Keratinocyte (primary cell): ENCODE results near the gene CEBPZOS. TPM values are rescaled to one million over a fixed set of nuclear protein-coding genes. Genes with fewer than 3 reads are reported as not detected.
"Not testable (repeated sequence)": the region's sequence is repeated elsewhere in the genome, so short reads cannot be mapped to it uniquely, and the experiment has no call there.

Experiments used
- DNase-seq: peaks from one replicate; pipeline ENCODE4 v3.0.0-alpha.2; 2011; ENCODE audit warnings: low read depth, missing footprints, low spot score
- FAIRE-seq: peaks from 2 replicates; lab custom pipeline; 2011; peaks lifted over from hg19 to GRCh38; lab: Jason Lieb, UNC
- H2AFZ ChIP-seq: 2 replicates; pipeline ENCODE4 v1.6.0; 2012; ENCODE audit warnings: low read length, control low read depth, inconsistent platforms; ENCODE audit not compliant: control insufficient read depth
- H3K27ac ChIP-seq: 2 replicates; pipeline ENCODE4 v1.5.1; 2011; ENCODE audit warnings: low read length; ENCODE audit not compliant: control insufficient read depth, insufficient read depth
- H3K27me3 ChIP-seq: 3 replicates; pipeline ENCODE4 v1.6.0; 2011; ENCODE audit warnings: low read length; ENCODE audit not compliant: control insufficient read depth, insufficient read depth; ENCODE audit errors: extremely low read depth
- H3K36me3 ChIP-seq, 2 experiments: 2 replicates in 1 of 2; 3 replicates in 1 of 2; pipeline ENCODE4 v1.5.1; 2011; ENCODE audit warnings: low read length in 2 of 2, mild to moderate bottlenecking in 1 of 2; ENCODE audit not compliant: control insufficient read depth in 2 of 2, insufficient read depth in 2 of 2; ENCODE audit errors: extremely low read depth in 1 of 2
- H3K4me1 ChIP-seq: 3 replicates; pipeline ENCODE4 v1.5.1; 2011; ENCODE audit warnings: low read length; ENCODE audit not compliant: control insufficient read depth, insufficient read depth; ENCODE audit errors: extremely low read depth
- H3K4me2 ChIP-seq: 3 replicates; pipeline ENCODE4 v1.6.0; 2011; ENCODE audit warnings: low read depth, low read length; ENCODE audit not compliant: control insufficient read depth, insufficient read depth; ENCODE audit errors: extremely low read depth
- H3K4me3 ChIP-seq, 3 experiments: fragments of 200-600 bp in 1 of 3; sonication (generic) in 1 of 3; 2 replicates in 2 of 3; 3 replicates in 1 of 3; pipeline ENCODE4 v1.5.1; 2011 to 2016; ENCODE audit warnings: low read length in 3 of 3, mild to moderate bottlenecking in 3 of 3, control low read depth in 2 of 3, inconsistent platforms in 1 of 3, low read depth in 1 of 3, mixed read lengths in 1 of 3, mixed run types in 1 of 3, moderate library complexity in 1 of 3; ENCODE audit not compliant: control insufficient read depth in 2 of 3, insufficient read depth in 2 of 3; ENCODE audit errors: extremely low read depth in 1 of 3
- H3K79me2 ChIP-seq: 2 replicates; pipeline ENCODE4 v1.6.0; 2012; ENCODE audit warnings: low read length; ENCODE audit not compliant: control insufficient read depth, insufficient read depth
- H3K9ac ChIP-seq: 3 replicates; pipeline ENCODE4 v1.6.0; 2011; ENCODE audit warnings: low read length; ENCODE audit not compliant: control insufficient read depth, insufficient read depth; ENCODE audit errors: extremely low read depth
- H3K9me1 ChIP-seq: 3 replicates; pipeline ENCODE4 v1.6.0; 2011; ENCODE audit warnings: low read length; ENCODE audit not compliant: control insufficient read depth, insufficient read depth; ENCODE audit errors: extremely low read depth
- H3K9me3 ChIP-seq: 2 replicates; pipeline ENCODE4 v1.5.1; 2012; ENCODE audit warnings: low read depth, low read length; ENCODE audit not compliant: control insufficient read depth
- H4K20me1 ChIP-seq: 3 replicates; pipeline ENCODE4 v1.6.0; 2011; ENCODE audit warnings: low read length; ENCODE audit not compliant: control insufficient read depth, insufficient read depth; ENCODE audit errors: extremely low read depth
- EZH2 ChIP-seq: IDR thresholded peaks from one replicate; pipeline ENCODE4 v1.6.1; 2012; ENCODE audit warnings: inconsistent platforms, mild to moderate bottlenecking, low read length, moderate library complexity
- dilution Hi-C: fragments of 300-500 bp; cut with MboI; formaldehyde crosslinking; loops from one replicate; pipeline ENCODE4 v1.7.0; 2020; ENCODE audit warnings: low sequenced_read_pairs; ENCODE audit not compliant: extremely low pct_ligation_motif_present
- polyA plus RNA-seq, 5 experiments: library from polyadenylated mRNA; depleted of rRNA in 3 of 5; stranded (reverse) in 3 of 5; stranded (forward) in 1 of 5; unstranded in 1 of 5; fragments of >200 nt; gene quantifications; 1 replicate in 1 of 5; 2 replicates in 3 of 5; 3 replicates in 1 of 5; pipeline versions ENCODE4 v1.2.1 to v1.2.3, GENCODE V29; 2011 to 2012; ENCODE audit warnings: missing spikeins in 2 of 5, low read depth in 1 of 5, low replicate concordance in 1 of 5
- TF ChIP-seq, protein P1 (sequence below), 3 experiments: IDR thresholded peaks in 1 of 3; conservative IDR thresholded peaks in 1 of 3; optimal IDR thresholded peaks in 1 of 3; 2 replicates in 2 of 3; 3 replicates in 1 of 3; pipeline versions ENCODE3 to v1.5.1; 2011; ENCODE audit warnings: low read length in 3 of 3, mild to moderate bottlenecking in 3 of 3, moderate library complexity in 2 of 3, control low read depth in 1 of 3, inconsistent platforms in 1 of 3; ENCODE audit not compliant: insufficient read depth in 2 of 3; ENCODE audit errors: extremely low read depth in 1 of 3

CEBPZOS gene
- polyA plus RNA-seq, 1 donor (not counting 4 experiments of a cell fraction or from before 2014, with no cell fraction given) = 42.9 TPM

DNA sequence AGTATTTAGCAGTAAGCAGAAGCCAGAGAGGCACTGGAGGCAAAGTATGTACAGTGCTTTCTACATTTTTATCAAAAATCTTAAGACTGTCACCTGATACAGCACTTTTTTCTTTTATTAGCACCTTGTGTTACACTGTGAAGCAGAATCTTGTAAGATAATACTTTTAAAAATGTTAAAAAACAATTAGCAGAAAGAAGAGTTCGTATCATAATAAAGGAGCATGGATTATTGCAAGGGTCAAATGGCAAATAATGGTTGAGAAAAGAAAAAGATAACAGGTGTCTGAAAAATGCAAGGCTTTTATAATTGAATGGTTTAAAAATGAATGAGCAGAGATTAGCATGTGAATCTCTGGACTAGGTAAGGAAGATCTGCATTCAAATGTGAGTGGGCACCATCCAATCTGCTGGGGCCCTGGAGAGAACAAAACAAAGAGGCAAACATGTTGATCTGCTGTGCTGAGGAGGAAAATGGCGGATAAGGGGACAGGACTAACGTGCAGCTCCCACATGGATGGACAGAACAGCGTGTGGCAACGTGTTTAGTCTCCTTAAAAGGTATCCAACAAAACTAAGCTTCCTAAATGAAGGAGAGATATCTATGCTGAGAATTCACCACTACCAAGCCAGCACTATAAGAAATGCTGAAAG, 9.5 kb downstream of the CEBPZOS start:
- no peaks in the 10 kb centered on the region for H3K27me3 ChIP-seq
- H3K4me3 ChIP-seq = no peak overlapping the region
- dilution Hi-C loops = no loop called here
- no peak overlapping the region for H3K9ac ChIP-seq
- no peaks in the 10 kb centered on the region for H3K9me1 ChIP-seq
- peaks cover 46% of the 10 kb centered on the region for H3K79me2 ChIP-seq
- H3K4me2 ChIP-seq = no peak overlapping the region
- no peak overlapping the region for H2AFZ ChIP-seq
- H3K27ac ChIP-seq = no peak overlapping the region
- H3K9me3 ChIP-seq = peaks cover 4% of the 10 kb centered on the region
- no peaks in the 10 kb centered on the region for H3K4me1 ChIP-seq
- FAIRE-seq = no peak
- TF ChIP-seq, protein P1, sequence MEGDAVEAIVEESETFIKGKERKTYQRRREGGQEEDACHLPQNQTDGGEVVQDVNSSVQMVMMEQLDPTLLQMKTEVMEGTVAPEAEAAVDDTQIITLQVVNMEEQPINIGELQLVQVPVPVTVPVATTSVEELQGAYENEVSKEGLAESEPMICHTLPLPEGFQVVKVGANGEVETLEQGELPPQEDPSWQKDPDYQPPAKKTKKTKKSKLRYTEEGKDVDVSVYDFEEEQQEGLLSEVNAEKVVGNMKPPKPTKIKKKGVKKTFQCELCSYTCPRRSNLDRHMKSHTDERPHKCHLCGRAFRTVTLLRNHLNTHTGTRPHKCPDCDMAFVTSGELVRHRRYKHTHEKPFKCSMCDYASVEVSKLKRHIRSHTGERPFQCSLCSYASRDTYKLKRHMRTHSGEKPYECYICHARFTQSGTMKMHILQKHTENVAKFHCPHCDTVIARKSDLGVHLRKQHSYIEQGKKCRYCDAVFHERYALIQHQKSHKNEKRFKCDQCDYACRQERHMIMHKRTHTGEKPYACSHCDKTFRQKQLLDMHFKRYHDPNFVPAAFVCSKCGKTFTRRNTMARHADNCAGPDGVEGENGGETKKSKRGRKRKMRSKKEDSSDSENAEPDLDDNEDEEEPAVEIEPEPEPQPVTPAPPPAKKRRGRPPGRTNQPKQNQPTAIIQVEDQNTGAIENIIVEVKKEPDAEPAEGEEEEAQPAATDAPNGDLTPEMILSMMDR (optimal IDR thresholded peaks at IDR 0.05 in 1 of 3, IDR thresholded peaks at IDR 0.05 in 1 of 3, conservative IDR thresholded peaks at IDR 0.05 in 1 of 3; ENCODE audit: extremely low read depth in 1 of 3, insufficient read depth in 2 of 3, low read length in 3 of 3) = no peak
- TF ChIP-seq EZH2 = no peak
- DNase-seq = no peak
- H3K36me3 ChIP-seq = peaks cover 9 to 18% of the 10 kb centered on the region in 2 experiments
- H4K20me1 ChIP-seq = no peaks in the 10 kb centered on the region

DNA sequence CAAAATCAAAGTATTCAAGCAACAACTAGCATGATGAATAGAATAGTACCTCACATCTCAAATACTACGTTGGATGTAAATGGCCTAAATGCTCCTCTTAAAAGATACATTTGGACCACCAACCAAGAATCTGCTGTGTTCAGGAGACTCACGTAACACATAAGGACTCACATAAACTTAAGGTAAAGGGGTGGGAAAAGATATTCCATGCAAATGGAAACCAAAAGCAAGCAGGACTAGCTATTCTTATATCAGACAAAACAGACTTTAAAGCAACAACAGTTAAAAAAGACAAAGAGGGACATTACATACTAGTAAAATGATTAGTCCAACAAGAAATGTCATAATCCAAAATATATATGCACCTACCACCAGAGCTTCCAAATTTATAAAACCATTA, 10.5 kb downstream of the CEBPZOS start:
- H3K27me3 ChIP-seq, dilution Hi-C loops, H3K4me1 ChIP-seq, DNase-seq, H3K27ac ChIP-seq, H2AFZ ChIP-seq, H3K9me3 ChIP-seq, H4K20me1 ChIP-seq, FAIRE-seq, H3K9ac ChIP-seq, H3K9me1 ChIP-seq, H3K4me2 ChIP-seq, H3K4me3 ChIP-seq: not testable (repeated sequence)
- Histone ChIP-seq H3K79me2 (peaks cover 46% of the 10 kb centered on the region), H3K36me3 (peaks cover 8 to 18% of the 10 kb centered on the region in 2 experiments)

DNA sequence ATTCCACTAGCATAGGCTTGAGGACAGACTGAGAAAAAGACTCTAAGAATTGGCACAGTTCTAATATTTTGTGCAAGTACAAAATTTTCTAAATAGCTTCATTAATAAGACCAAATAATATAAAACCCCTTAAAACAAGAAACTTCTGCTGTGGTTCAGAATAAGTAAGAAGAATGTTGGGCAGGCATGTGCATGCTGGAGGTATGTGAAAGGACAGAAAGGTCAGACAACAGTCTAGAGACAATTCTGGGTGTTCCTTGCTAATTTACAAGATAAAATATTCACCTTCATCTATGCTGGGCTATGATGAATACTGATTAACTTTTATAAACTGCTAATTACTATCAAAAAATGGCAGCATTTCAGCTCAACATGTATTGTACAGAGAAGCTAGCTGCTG, 14.9 kb downstream of the CEBPZOS start:
- H3K36me3 ChIP-seq = peaks cover 4 to 18% of the 10 kb centered on the region in 2 experiments

More for the DNA sequence above, 14.9 kb downstream of the CEBPZOS start:
- Histone ChIP-seq H3K4me2 (no peak overlapping the region), H3K4me1 (no peaks in the 10 kb centered on the region), H3K79me2 (peaks cover 33% of the 10 kb centered on the region), H2AFZ (no peak overlapping the region), H3K9me3 (no peaks in the 10 kb centered on the region), H4K20me1 (no peaks in the 10 kb centered on the region), H3K27ac (no peak overlapping the region), H3K4me3 (no peak overlapping the region), H3K9me1 (no peaks in the 10 kb centered on the region), H3K9ac (no peak overlapping the region), H3K27me3 (no peaks in the 10 kb centered on the region)
- FAIRE-seq = peak; percentile 67
- TF ChIP-seq, protein P1 (optimal IDR thresholded peaks at IDR 0.05 in 1 of 3, IDR thresholded peaks at IDR 0.05 in 1 of 3, conservative IDR thresholded peaks at IDR 0.05 in 1 of 3; ENCODE audit: extremely low read depth in 1 of 3, insufficient read depth in 2 of 3, low read length in 3 of 3) = no peak
- TF ChIP-seq EZH2 = no peak
- dilution Hi-C loops = no loop called here
- no peak for DNase-seq
